GM12875 (cell line): Measurements from ENCODE around the gene ZNF664.

Experiments used
- H3K4me3 ChIP-seq: one replicate; pipeline ENCODE4 v1.5.1; 2011; ENCODE audit warnings: low read depth, low read length, control low read depth
- CTCF ChIP-seq: IDR thresholded peaks from 2 replicates; pipeline ENCODE4 v1.5.1; 2011; ENCODE audit warnings: low read depth, mild to moderate bottlenecking, control low read depth, inconsistent platforms, low read length, moderate library complexity, borderline replicate concordance; ENCODE audit not compliant: insufficient read depth

ZNF664 gene

GRCh38 chr12:124013073-124013472, 40.1 kb downstream of the ZNF664 start:
- no peak for TF ChIP-seq CTCF
- no peak overlapping the region for H3K4me3 ChIP-seq

GRCh38 chr12:124015494-124016461, 42.8 kb downstream of the ZNF664 start:
- TF ChIP-seq CTCF: no peak
- H3K4me3 ChIP-seq: no peak overlapping the region

- no peak for TF ChIP-seq CTCF
- no peak overlapping the region for H3K4me3 ChIP-seq
Observed at GRCh38 chr12:124017064-124017463, 44.0 kb downstream of the ZNF664 start.

- TF ChIP-seq CTCF: no peak
- no peak overlapping the region for H3K4me3 ChIP-seq
Observed at GRCh38 chr12:124018539-124018938, 45.5 kb downstream of the ZNF664 start.

GRCh38 chr12:124019115-124019514, 46.1 kb downstream of the ZNF664 start:
- TF ChIP-seq CTCF: no peak
- H3K4me3 ChIP-seq: no peak overlapping the region

- no peak overlapping the region for H3K4me3 ChIP-seq
- no peak for TF ChIP-seq CTCF
Observed at GRCh38 chr12:124020514-124020949, 47.5 kb downstream of the ZNF664 start.

GRCh38 chr12:124021007-124021406, 48.0 kb downstream of the ZNF664 start:
- no peak for TF ChIP-seq CTCF
- H3K4me3 ChIP-seq: no peak overlapping the region
